Keratinocyte (primary cell): Measurements from ENCODE around the gene SNTG2. TPM values are rescaled to one million over a fixed set of nuclear protein-coding genes. Genes with fewer than 3 reads are reported as not detected.

Experiments used
- DNase-seq: peaks from one replicate; pipeline ENCODE4 v3.0.0-alpha.2; 2011; ENCODE audit warnings: low read depth, missing footprints, low spot score
- FAIRE-seq: peaks from 2 replicates; lab custom pipeline; 2011; peaks lifted over from hg19 to GRCh38; lab: Jason Lieb, UNC
- H2AFZ ChIP-seq: 2 replicates; pipeline ENCODE4 v1.6.0; 2012; ENCODE audit warnings: low read length, control low read depth, inconsistent platforms; ENCODE audit not compliant: control insufficient read depth
- H3K27ac ChIP-seq: 2 replicates; pipeline ENCODE4 v1.5.1; 2011; ENCODE audit warnings: low read length; ENCODE audit not compliant: control insufficient read depth, insufficient read depth
- H3K27me3 ChIP-seq: 3 replicates; pipeline ENCODE4 v1.6.0; 2011; ENCODE audit warnings: low read length; ENCODE audit not compliant: control insufficient read depth, insufficient read depth; ENCODE audit errors: extremely low read depth
- H3K36me3 ChIP-seq, 2 experiments: 2 replicates in 1 of 2; 3 replicates in 1 of 2; pipeline ENCODE4 v1.5.1; 2011; ENCODE audit warnings: low read length in 2 of 2, mild to moderate bottlenecking in 1 of 2; ENCODE audit not compliant: control insufficient read depth in 2 of 2, insufficient read depth in 2 of 2; ENCODE audit errors: extremely low read depth in 1 of 2
- H3K4me1 ChIP-seq: 3 replicates; pipeline ENCODE4 v1.5.1; 2011; ENCODE audit warnings: low read length; ENCODE audit not compliant: control insufficient read depth, insufficient read depth; ENCODE audit errors: extremely low read depth
- H3K4me2 ChIP-seq: 3 replicates; pipeline ENCODE4 v1.6.0; 2011; ENCODE audit warnings: low read depth, low read length; ENCODE audit not compliant: control insufficient read depth, insufficient read depth; ENCODE audit errors: extremely low read depth
- H3K4me3 ChIP-seq, 3 experiments: fragments of 200-600 bp in 1 of 3; sonication (generic) in 1 of 3; 2 replicates in 2 of 3; 3 replicates in 1 of 3; pipeline ENCODE4 v1.5.1; 2011 to 2016; ENCODE audit warnings: low read length in 3 of 3, mild to moderate bottlenecking in 3 of 3, control low read depth in 2 of 3, inconsistent platforms in 1 of 3, low read depth in 1 of 3, mixed read lengths in 1 of 3, mixed run types in 1 of 3, moderate library complexity in 1 of 3; ENCODE audit not compliant: control insufficient read depth in 2 of 3, insufficient read depth in 2 of 3; ENCODE audit errors: extremely low read depth in 1 of 3
- H3K79me2 ChIP-seq: 2 replicates; pipeline ENCODE4 v1.6.0; 2012; ENCODE audit warnings: low read length; ENCODE audit not compliant: control insufficient read depth, insufficient read depth
- H3K9ac ChIP-seq: 3 replicates; pipeline ENCODE4 v1.6.0; 2011; ENCODE audit warnings: low read length; ENCODE audit not compliant: control insufficient read depth, insufficient read depth; ENCODE audit errors: extremely low read depth
- H3K9me1 ChIP-seq: 3 replicates; pipeline ENCODE4 v1.6.0; 2011; ENCODE audit warnings: low read length; ENCODE audit not compliant: control insufficient read depth, insufficient read depth; ENCODE audit errors: extremely low read depth
- H3K9me3 ChIP-seq: 2 replicates; pipeline ENCODE4 v1.5.1; 2012; ENCODE audit warnings: low read depth, low read length; ENCODE audit not compliant: control insufficient read depth
- H4K20me1 ChIP-seq: 3 replicates; pipeline ENCODE4 v1.6.0; 2011; ENCODE audit warnings: low read length; ENCODE audit not compliant: control insufficient read depth, insufficient read depth; ENCODE audit errors: extremely low read depth
- CTCF ChIP-seq, 3 experiments: IDR thresholded peaks in 1 of 3; conservative IDR thresholded peaks in 1 of 3; optimal IDR thresholded peaks in 1 of 3; 2 replicates in 2 of 3; 3 replicates in 1 of 3; pipeline versions ENCODE3 to v1.5.1; 2011; ENCODE audit warnings: low read length in 3 of 3, mild to moderate bottlenecking in 3 of 3, moderate library complexity in 2 of 3, control low read depth in 1 of 3, inconsistent platforms in 1 of 3; ENCODE audit not compliant: insufficient read depth in 2 of 3; ENCODE audit errors: extremely low read depth in 1 of 3
- EZH2 ChIP-seq: IDR thresholded peaks from one replicate; pipeline ENCODE4 v1.6.1; 2012; ENCODE audit warnings: inconsistent platforms, mild to moderate bottlenecking, low read length, moderate library complexity
- dilution Hi-C: fragments of 300-500 bp; cut with MboI; formaldehyde crosslinking; loops from one replicate; pipeline ENCODE4 v1.7.0; 2020; ENCODE audit warnings: low sequenced_read_pairs; ENCODE audit not compliant: extremely low pct_ligation_motif_present
- polyA plus RNA-seq, 5 experiments: library from polyadenylated mRNA; depleted of rRNA in 3 of 5; stranded (reverse) in 3 of 5; stranded (forward) in 1 of 5; unstranded in 1 of 5; fragments of >200 nt; gene quantifications; 1 replicate in 1 of 5; 2 replicates in 3 of 5; 3 replicates in 1 of 5; pipeline versions ENCODE4 v1.2.1 to v1.2.3, GENCODE V29; 2011 to 2012; ENCODE audit warnings: missing spikeins in 2 of 5, low read depth in 1 of 5, low replicate concordance in 1 of 5

SNTG2 gene
- polyA plus RNA-seq, 1 donor (not counting 4 experiments of a cell fraction or from before 2014, with no cell fraction given) = not detected

GRCh38 chr2:1022178-1022577, 71.5 kb downstream of the SNTG2 start:
- no peak for TF ChIP-seq EZH2
- TF ChIP-seq CTCF (optimal IDR thresholded peaks at IDR 0.05 in 1 of 3, IDR thresholded peaks at IDR 0.05 in 1 of 3, conservative IDR thresholded peaks at IDR 0.05 in 1 of 3; ENCODE audit: extremely low read depth in 1 of 3, insufficient read depth in 2 of 3, low read length in 3 of 3) = no peak
- no peak overlapping the region for H3K4me3 ChIP-seq
- no peaks in the 10 kb centered on the region for H3K9me1 ChIP-seq
- FAIRE-seq (no peak), DNase-seq (no peak)
- no peak overlapping the region for H3K4me2 ChIP-seq
- no peaks in the 10 kb centered on the region for H4K20me1 ChIP-seq
- no peaks in the 10 kb centered on the region for H3K9me3 ChIP-seq
- H3K4me1 ChIP-seq = no peaks in the 10 kb centered on the region
- dilution Hi-C loops = no loop called here
- no peaks in the 10 kb centered on the region for H3K36me3 ChIP-seq
- no peaks in the 10 kb centered on the region for H3K79me2 ChIP-seq
- no peak overlapping the region for H2AFZ ChIP-seq
- no peak overlapping the region for H3K27ac ChIP-seq
- H3K9ac ChIP-seq = no peak overlapping the region
- no peaks in the 10 kb centered on the region for H3K27me3 ChIP-seq

GRCh38 chr2:1024981-1025380, 74.3 kb downstream of the SNTG2 start:
- H3K27me3 ChIP-seq = no peaks in the 10 kb centered on the region
- no peaks in the 10 kb centered on the region for H4K20me1 ChIP-seq
- H3K4me3 ChIP-seq = no peak overlapping the region
- DNase-seq = no peak
- H3K9ac ChIP-seq = no peak overlapping the region
- H2AFZ ChIP-seq = no peak overlapping the region
- TF ChIP-seq CTCF (optimal IDR thresholded peaks at IDR 0.05 in 1 of 3, IDR thresholded peaks at IDR 0.05 in 1 of 3, conservative IDR thresholded peaks at IDR 0.05 in 1 of 3; ENCODE audit: extremely low read depth in 1 of 3, insufficient read depth in 2 of 3, low read length in 3 of 3) (no peak), EZH2 (no peak)
- H3K9me1 ChIP-seq = no peaks in the 10 kb centered on the region
- no peaks in the 10 kb centered on the region for H3K36me3 ChIP-seq
- no peak overlapping the region for H3K27ac ChIP-seq
- H3K4me1 ChIP-seq = no peaks in the 10 kb centered on the region
- no peak overlapping the region for H3K4me2 ChIP-seq
- H3K9me3 ChIP-seq = no peaks in the 10 kb centered on the region
- dilution Hi-C loops = no loop called here
- no peak for FAIRE-seq
- H3K79me2 ChIP-seq = no peaks in the 10 kb centered on the region
